H7 (cell line): ENCODE results near the gene GPR25. TPM values are rescaled to one million over a fixed set of nuclear protein-coding genes. Genes with fewer than 3 reads are reported as not detected.

ENCODE experiments used
- DNase-seq: peaks from one replicate; pipeline ENCODE4 v3.0.0; 2012
- H3K27me3 ChIP-seq: 2 replicates; pipeline ENCODE4 v1.6.0; 2011; ENCODE audit warnings: mild to moderate bottlenecking, low read length; ENCODE audit not compliant: control insufficient read depth, insufficient read depth
- H3K36me3 ChIP-seq: replicated peaks from 2 replicates; pipeline ENCODE4 v1.5.1; 2011; ENCODE audit warnings: low read length; ENCODE audit not compliant: control insufficient read depth, insufficient read depth
- H3K4me3 ChIP-seq: 2 replicates; pipeline ENCODE4 v1.5.1; 2011; ENCODE audit warnings: low read depth, mild to moderate bottlenecking, control low read depth, low read length, moderate library complexity; ENCODE audit not compliant: insufficient read depth
- total RNA-seq: library from RNA; depleted of rRNA; stranded (reverse); fragments of >200 nt; shearing (Covaris generic); gene quantifications from 2 replicates; pipeline ENCODE4 v1.2.3, GENCODE V29; 2014; rRNA removed

The GPR25 gene
- not detected in 2 replicates for total RNA-seq

GRCh38 chr1:200872446-200873115 is at the start of gene GPR25:
Gene GPR25, plus strand, starts transcription at chr1:200872981. Its CDS starts 57 bp downstream, at chr1:200873038.
- Histone ChIP-seq H3K27me3 (no peaks in the 10 kb centered on the region), H3K36me3 (no peaks in the 10 kb centered on the region), H3K4me3 (no peak within 1 kb of the TSS)
- peak; percentile 29 for DNase-seq

GRCh38 chr1:200831091-200831490 is 41.7 kb upstream of the GPR25 start:
- Histone ChIP-seq H3K36me3 (no peaks in the 10 kb centered on the region), H3K27me3 (no peaks in the 10 kb centered on the region), H3K4me3 (no peak overlapping the region)
- no peak for DNase-seq

- H3K4me3 ChIP-seq, result no peak overlapping the region
- DNase-seq, result no peak
- no peaks in the 10 kb centered on the region for H3K36me3 ChIP-seq
- no peaks in the 10 kb centered on the region for H3K27me3 ChIP-seq
Measured at GRCh38 chr1:200834383-200834782, 38.4 kb upstream of the GPR25 start.

- H3K36me3 ChIP-seq, result no peaks in the 10 kb centered on the region
- no peaks in the 10 kb centered on the region for H3K27me3 ChIP-seq
- H3K4me3 ChIP-seq, result no peak overlapping the region
- no peak for DNase-seq
Measured at GRCh38 chr1:200836213-200836612, 36.6 kb upstream of the GPR25 start.

- DNase-seq, result no peak
- no peaks in the 10 kb centered on the region for H3K36me3 ChIP-seq
Measured at GRCh38 chr1:200837931-200838571, 34.7 kb upstream of the GPR25 start.

GRCh38 chr1:200838676-200839445 is 33.9 kb upstream of the GPR25 start:
- Histone ChIP-seq H3K4me3 (no peak overlapping the region), H3K36me3 (no peaks in the 10 kb centered on the region), H3K27me3 (no peaks in the 10 kb centered on the region)
- no peak for DNase-seq

More at GRCh38 chr1:200837931-200838571, 34.7 kb upstream of the GPR25 start:
- no peaks in the 10 kb centered on the region for H3K27me3 ChIP-seq
- H3K4me3 ChIP-seq, result no peak overlapping the region

- Histone ChIP-seq H3K36me3 (peaks cover 7% of the 10 kb centered on the region), H3K27me3 (no peaks in the 10 kb centered on the region), H3K4me3 (no peak overlapping the region)
- DNase-seq, result no peak
Measured at GRCh38 chr1:200845360-200845759, 27.4 kb upstream of the GPR25 start.

GRCh38 chr1:200846398-200846797 is 26.4 kb upstream of the GPR25 start:
- no peak for DNase-seq
- Histone ChIP-seq H3K36me3 (peaks cover 7% of the 10 kb centered on the region), H3K4me3 (no peak overlapping the region), H3K27me3 (no peaks in the 10 kb centered on the region)

- Histone ChIP-seq H3K27me3 (no peaks in the 10 kb centered on the region), H3K36me3 (peaks cover 7% of the 10 kb centered on the region), H3K4me3 (no peak overlapping the region)
- DNase-seq, result no peak
Measured at GRCh38 chr1:200849430-200849829, 23.4 kb upstream of the GPR25 start.

- H3K27me3 ChIP-seq, result no peaks in the 10 kb centered on the region
- H3K36me3 ChIP-seq, result peaks cover 7% of the 10 kb centered on the region
- H3K4me3 ChIP-seq, result no peak overlapping the region
- no peak for DNase-seq
Measured at GRCh38 chr1:200850554-200850953, 22.2 kb upstream of the GPR25 start.

GRCh38 chr1:200856716-200857357 is 15.9 kb upstream of the GPR25 start:
- H3K27me3 ChIP-seq, result no peaks in the 10 kb centered on the region
- H3K4me3 ChIP-seq, result no peak overlapping the region
- DNase-seq, result no peak
- H3K36me3 ChIP-seq, result peaks cover 4% of the 10 kb centered on the region

- H3K36me3 ChIP-seq, result peaks cover 4% of the 10 kb centered on the region
- no peak overlapping the region for H3K4me3 ChIP-seq
Measured at GRCh38 chr1:200857804-200858203, 15.0 kb upstream of the GPR25 start.

GRCh38 chr1:200861937-200862647 is 10.7 kb upstream of the GPR25 start:
- DNase-seq, result no peak
- Histone ChIP-seq H3K4me3 (no peak overlapping the region), H3K27me3 (no peaks in the 10 kb centered on the region), H3K36me3 (peaks cover 2% of the 10 kb centered on the region; the same call in 1 of the 2 replicates)

More at GRCh38 chr1:200857804-200858203, 15.0 kb upstream of the GPR25 start:
- no peak for DNase-seq
- H3K27me3 ChIP-seq, result no peaks in the 10 kb centered on the region
